Caco-2 (cell line): ENCODE data around the gene SPECC1. TPM values are rescaled to one million over a fixed set of nuclear protein-coding genes. Genes with fewer than 3 reads are reported as not detected.

Experiments
- BruUV-seq: library from RNA; stranded (reverse); fragments of 400-500 nt; replicated peaks from 2 replicates; lab custom pipeline; 2021; lab: Mats Ljungman, UMichigan
- CTCF ChIA-PET: fragments of 300-600 bp; sonication (Branson Sonifier 250); formaldehyde crosslinking; loops from one replicate; lab custom pipeline; 2022; ENCODE audit warnings: antibody characterized with exemption; lab: Charles Lee
- POLR2A ChIA-PET: fragments of 300-600 bp; sonication (Branson Sonifier 250); formaldehyde crosslinking; loops from one replicate; lab custom pipeline; 2022; ENCODE audit warnings: antibody characterized with exemption; lab: Charles Lee
- DNase-seq, 2 experiments: peaks; one replicate each; pipeline versions ENCODE4 v3.0.0 to v3.0.0-alpha.2; 2020 to 2022
- H3K27me3 ChIP-seq: replicated peaks from 2 replicates; pipeline ENCODE4 v1.6.0; 2011; ENCODE audit warnings: low read length; ENCODE audit not compliant: control insufficient read depth, insufficient read depth
- H3K36me3 ChIP-seq: 2 replicates; pipeline ENCODE4 v1.5.1; 2011; ENCODE audit warnings: low read length; ENCODE audit not compliant: control insufficient read depth, insufficient read depth
- H3K4me1 ChIP-seq: fragments of 250-450 bp; sonication (Bioruptor Pico); 2 replicates; pipeline ENCODE4 v1.5.1; 2020; ENCODE audit warnings: mild to moderate bottlenecking
- H3K4me3 ChIP-seq: 2 replicates; pipeline ENCODE4 v1.5.1; 2011; ENCODE audit warnings: low read depth, mild to moderate bottlenecking, control low read depth, low read length
- H3K9me3 ChIP-seq: fragments of 250-450 bp; sonication (Bioruptor Pico); 2 replicates; pipeline ENCODE4 v1.5.1; 2020; ENCODE audit warnings: mild to moderate bottlenecking, moderate library complexity
- H3K27ac Mint-ChIP-seq: one replicate; pipeline ENCODE4 v1.8.0; 2022; ENCODE audit warnings: mixed read lengths; ENCODE audit not compliant: unreplicated experiment
- H3K27me3 Mint-ChIP-seq: one replicate; pipeline ENCODE4 v1.8.0; 2022; ENCODE audit warnings: mixed read lengths; ENCODE audit not compliant: insufficient read depth, unreplicated experiment
- H3K36me3 Mint-ChIP-seq: one replicate; pipeline ENCODE4 v1.8.0; 2022; ENCODE audit warnings: mild to moderate bottlenecking, mixed read lengths; ENCODE audit not compliant: insufficient read depth, unreplicated experiment
- H3K4me1 Mint-ChIP-seq: one replicate; pipeline ENCODE4 v1.8.0; 2022; ENCODE audit warnings: low read depth, mixed read lengths; ENCODE audit not compliant: unreplicated experiment
- H3K4me3 Mint-ChIP-seq: one replicate; pipeline ENCODE4 v1.8.0; 2022; ENCODE audit warnings: mild to moderate bottlenecking, moderate library complexity, mixed read lengths; ENCODE audit not compliant: unreplicated experiment
- H3K9me3 Mint-ChIP-seq: one replicate; pipeline ENCODE4 v1.8.0; 2022; ENCODE audit warnings: mixed read lengths; ENCODE audit not compliant: unreplicated experiment
- intact Hi-C: fragments of 100-400 bp; cut with micrococcal nuclease; formaldehyde crosslinking; loops from one replicate; pipeline ENCODE4 v1.10.0; 2022; ENCODE audit not compliant: unreplicated experiment
- total RNA-seq: library from RNA; stranded (reverse); gene quantifications from 2 replicates; pipeline ENCODE4 v1.2.3, GENCODE V29; 2022
- TF ChIP-seq, protein P1 (sequence below), 2 experiments: fragments of 200-600 bp in 1 of 2; IDR thresholded peaks; 1 replicate in 1 of 2; 2 replicates in 1 of 2; pipeline versions ENCODE4 v1.5.1 to v1.8.0; 2011 to 2022; ENCODE audit warnings: antibody characterized with exemption in 1 of 2, control low read depth in 1 of 2, inconsistent platforms in 1 of 2, low read depth in 1 of 2, low read length in 1 of 2, mild to moderate bottlenecking in 1 of 2, moderate library complexity in 1 of 2; ENCODE audit not compliant: insufficient read depth in 1 of 2, severe bottlenecking in 1 of 2, unreplicated experiment in 1 of 2

The SPECC1 gene
- total RNA-seq, 1 experiment from 2014 or later = 123 TPM

DNA sequence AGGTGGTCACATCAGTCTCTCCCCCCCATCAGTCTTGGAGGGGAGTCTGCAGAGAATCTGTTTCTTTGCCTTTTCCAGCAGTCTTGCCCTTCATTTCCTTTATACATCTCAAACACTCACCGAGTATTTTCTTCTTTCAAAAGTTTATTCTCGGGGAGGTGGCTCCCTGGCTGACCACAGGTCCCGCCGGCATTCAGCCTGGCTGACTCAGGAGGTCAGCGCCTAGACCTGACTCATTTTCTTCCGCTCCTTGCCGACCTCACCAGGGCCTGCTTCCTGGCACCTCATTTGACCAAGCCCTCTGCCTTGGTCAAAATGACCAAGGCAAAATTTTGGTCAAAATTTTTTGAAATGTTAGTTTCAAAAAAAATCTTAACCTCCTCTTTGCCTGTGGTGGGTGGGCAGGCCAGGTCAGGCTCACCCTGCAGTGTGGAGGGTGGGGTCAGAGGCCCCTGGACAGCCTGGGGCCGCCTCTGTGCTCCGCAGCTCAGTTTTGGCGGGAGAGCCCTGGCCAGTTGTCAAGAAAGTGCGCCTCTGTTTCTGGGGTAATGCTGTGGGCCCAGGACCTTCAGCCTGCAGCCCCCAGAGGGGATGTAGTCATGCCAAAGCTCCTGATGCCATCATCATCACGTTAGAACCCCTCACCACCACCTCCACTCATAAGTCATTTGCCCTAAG is 165.6 kb downstream of the SPECC1 start:
- H3K4me1 ChIP-seq = peaks cover 63% of the 10 kb centered on the region
- no TSS peak for BruUV-seq
- TF ChIP-seq, protein P1, sequence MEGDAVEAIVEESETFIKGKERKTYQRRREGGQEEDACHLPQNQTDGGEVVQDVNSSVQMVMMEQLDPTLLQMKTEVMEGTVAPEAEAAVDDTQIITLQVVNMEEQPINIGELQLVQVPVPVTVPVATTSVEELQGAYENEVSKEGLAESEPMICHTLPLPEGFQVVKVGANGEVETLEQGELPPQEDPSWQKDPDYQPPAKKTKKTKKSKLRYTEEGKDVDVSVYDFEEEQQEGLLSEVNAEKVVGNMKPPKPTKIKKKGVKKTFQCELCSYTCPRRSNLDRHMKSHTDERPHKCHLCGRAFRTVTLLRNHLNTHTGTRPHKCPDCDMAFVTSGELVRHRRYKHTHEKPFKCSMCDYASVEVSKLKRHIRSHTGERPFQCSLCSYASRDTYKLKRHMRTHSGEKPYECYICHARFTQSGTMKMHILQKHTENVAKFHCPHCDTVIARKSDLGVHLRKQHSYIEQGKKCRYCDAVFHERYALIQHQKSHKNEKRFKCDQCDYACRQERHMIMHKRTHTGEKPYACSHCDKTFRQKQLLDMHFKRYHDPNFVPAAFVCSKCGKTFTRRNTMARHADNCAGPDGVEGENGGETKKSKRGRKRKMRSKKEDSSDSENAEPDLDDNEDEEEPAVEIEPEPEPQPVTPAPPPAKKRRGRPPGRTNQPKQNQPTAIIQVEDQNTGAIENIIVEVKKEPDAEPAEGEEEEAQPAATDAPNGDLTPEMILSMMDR (IDR thresholded peaks at IDR 0.05; ENCODE audit: insufficient read depth in 1 of 2, low read depth in 1 of 2, low read length in 1 of 2, severe bottlenecking in 1 of 2, unreplicated experiment in 1 of 2) = no peak
- no peaks in the 10 kb centered on the region for H3K36me3 ChIP-seq
- no peaks in the 10 kb centered on the region for H3K9me3 ChIP-seq
- Mint-ChIP-seq H3K27ac (peak overlapping the region; percentile 30), H3K4me1 (peaks cover 85% of the 10 kb centered on the region), H3K9me3 (no peaks in the 10 kb centered on the region), H3K27me3 (no peaks in the 10 kb centered on the region), H3K36me3 (peaks cover 39% of the 10 kb centered on the region), H3K4me3 (peak overlapping the region; percentile 15)
- intact Hi-C loops = no loop called here
- POLR2A ChIA-PET = no interaction called here
- no peak overlapping the region for H3K4me3 ChIP-seq
- CTCF ChIA-PET = no interaction called here
- no peaks in the 10 kb centered on the region for H3K27me3 ChIP-seq
- DNase-seq = no peak

DNA sequence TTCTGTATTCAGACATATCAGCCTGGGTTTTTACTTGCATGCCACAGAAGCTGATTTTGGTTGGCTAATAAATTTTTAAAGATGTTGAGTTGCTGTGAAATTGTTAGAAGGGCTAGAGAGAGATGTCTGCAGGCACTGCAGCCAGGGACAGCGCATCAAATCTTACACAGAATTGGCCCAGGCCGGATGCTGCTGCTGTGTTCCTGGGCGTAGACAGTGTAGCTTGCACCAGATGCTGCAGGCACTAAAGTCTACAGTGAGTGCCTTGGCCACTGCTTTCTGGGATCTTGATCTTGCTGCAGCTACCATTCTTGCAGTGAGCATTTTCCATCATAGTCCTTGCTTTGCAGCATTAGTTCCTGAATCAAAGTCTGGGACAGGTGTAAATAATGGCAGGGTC is 169.9 kb downstream of the SPECC1 start:
- no peaks in the 10 kb centered on the region for H3K36me3 ChIP-seq
- TF ChIP-seq, protein P1 (IDR thresholded peaks at IDR 0.05; ENCODE audit: insufficient read depth in 1 of 2, low read depth in 1 of 2, low read length in 1 of 2, severe bottlenecking in 1 of 2, unreplicated experiment in 1 of 2) = no peak
- H3K27ac Mint-ChIP-seq = no peak overlapping the region
- BruUV-seq = no TSS peak
- CTCF ChIA-PET = no interaction called here
- H3K4me3 Mint-ChIP-seq = no peak overlapping the region
- no peaks in the 10 kb centered on the region for H3K27me3 Mint-ChIP-seq
- no peaks in the 10 kb centered on the region for H3K9me3 ChIP-seq
- no peaks in the 10 kb centered on the region for H3K9me3 Mint-ChIP-seq
- DNase-seq = no peak
- POLR2A ChIA-PET = no interaction called here
- no peak overlapping the region for H3K4me3 ChIP-seq
- intact Hi-C loops = no loop called here
- H3K4me1 Mint-ChIP-seq = peaks cover 48% of the 10 kb centered on the region
- H3K27me3 ChIP-seq = no peaks in the 10 kb centered on the region
- H3K36me3 Mint-ChIP-seq = peaks cover 16% of the 10 kb centered on the region
- peaks cover 22% of the 10 kb centered on the region for H3K4me1 ChIP-seq

DNA sequence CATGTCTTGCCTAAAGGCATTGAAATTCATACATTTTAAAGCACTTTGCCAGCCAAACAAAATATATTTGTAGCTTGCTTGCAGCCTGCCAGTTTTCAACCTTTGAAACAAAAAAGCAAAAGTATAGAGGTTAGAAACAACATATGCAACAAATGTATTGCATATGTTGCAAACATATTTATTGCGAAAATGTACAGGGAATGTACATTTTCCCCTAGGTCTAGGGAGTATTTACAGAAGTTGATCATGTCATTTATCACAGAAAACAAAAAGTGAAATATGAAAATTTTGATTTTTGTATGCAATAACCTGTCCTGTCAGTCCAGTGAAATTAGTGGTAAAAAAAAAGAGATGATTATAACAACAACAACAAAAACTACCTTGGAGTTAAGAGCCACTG is 171.5 kb downstream of the SPECC1 start:
- no peaks in the 10 kb centered on the region for H3K9me3 Mint-ChIP-seq
- ChIA-PET POLR2A (no interaction called here), CTCF (no interaction called here)
- H3K4me1 Mint-ChIP-seq = peaks cover 33% of the 10 kb centered on the region
- Histone ChIP-seq H3K4me1 (peaks cover 21% of the 10 kb centered on the region), H3K36me3 (no peaks in the 10 kb centered on the region), H3K4me3 (no peak overlapping the region), H3K27me3 (no peaks in the 10 kb centered on the region), H3K9me3 (no peaks in the 10 kb centered on the region)
- intact Hi-C loops = no loop called here
- no peaks in the 10 kb centered on the region for H3K27me3 Mint-ChIP-seq
- TF ChIP-seq, protein P1 (IDR thresholded peaks at IDR 0.05; ENCODE audit: insufficient read depth in 1 of 2, low read depth in 1 of 2, low read length in 1 of 2, severe bottlenecking in 1 of 2, unreplicated experiment in 1 of 2) = no peak
- no peak overlapping the region for H3K4me3 Mint-ChIP-seq
- H3K36me3 Mint-ChIP-seq = peaks cover 10% of the 10 kb centered on the region
- no TSS peak for BruUV-seq
- H3K27ac Mint-ChIP-seq = no peak overlapping the region
- DNase-seq = no peak
